Measurements from ENCODE around the gene HDAC4.
A peak's percentile ranks its signal among the peaks of the same experiment; 100 is the strongest.

The HDAC4 gene

GRCh38 chr2:239326831-239327535 is 73.8 kb downstream of the HDAC4 start:
- DNase-seq = no peak

DNA sequence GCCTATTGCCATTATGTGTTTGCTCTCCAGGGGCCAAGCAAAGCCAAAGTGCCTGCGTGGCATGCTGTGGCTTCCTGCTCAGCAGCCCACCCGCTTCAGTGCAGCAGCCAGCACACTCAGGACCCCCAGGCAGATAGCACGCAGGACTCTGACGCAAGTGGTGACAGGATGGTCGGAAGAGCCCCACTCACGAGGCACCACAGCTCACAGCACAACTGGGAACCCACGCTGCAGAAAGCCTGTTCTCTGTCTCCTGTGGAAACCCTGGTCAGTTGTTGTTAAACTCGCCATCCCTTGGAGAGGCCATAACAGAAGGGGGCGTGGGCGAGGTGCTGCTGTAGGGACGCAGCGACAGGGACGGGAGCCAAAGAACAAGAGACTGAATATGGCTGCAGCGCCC is 76.4 kb downstream of the HDAC4 start:
- DNase-seq = no peak

DNA sequence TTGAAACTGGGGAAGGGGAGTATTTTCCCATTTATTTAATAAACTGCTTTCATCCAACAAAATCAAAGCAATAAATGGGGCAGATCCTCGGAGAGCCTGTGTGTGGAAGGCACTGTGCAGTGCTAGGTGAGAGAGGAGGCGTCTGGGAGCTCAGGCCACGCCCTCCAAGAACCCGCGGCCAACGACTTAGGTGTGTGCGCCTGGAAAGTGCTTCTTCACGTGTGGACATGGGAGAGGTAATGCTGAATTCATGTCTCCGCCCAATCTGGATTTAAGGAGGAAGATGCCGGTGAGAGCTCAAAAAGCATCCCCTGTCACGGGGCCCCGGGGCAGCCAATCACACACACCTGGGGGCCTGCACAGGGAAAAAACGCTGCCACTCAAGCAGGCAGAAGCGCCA is 77.4 kb downstream of the HDAC4 start:
- DNase-seq = no peak

- peak; percentile 27 to 46 (median 27) for DNase-seq
Measured at GRCh38 chr2:239322416-239323086, 78.3 kb downstream of the HDAC4 start.

- peak; percentile 42 to 54 (median 52) for DNase-seq
Measured at GRCh38 chr2:239321596-239322415, 79.0 kb downstream of the HDAC4 start.

DNA sequence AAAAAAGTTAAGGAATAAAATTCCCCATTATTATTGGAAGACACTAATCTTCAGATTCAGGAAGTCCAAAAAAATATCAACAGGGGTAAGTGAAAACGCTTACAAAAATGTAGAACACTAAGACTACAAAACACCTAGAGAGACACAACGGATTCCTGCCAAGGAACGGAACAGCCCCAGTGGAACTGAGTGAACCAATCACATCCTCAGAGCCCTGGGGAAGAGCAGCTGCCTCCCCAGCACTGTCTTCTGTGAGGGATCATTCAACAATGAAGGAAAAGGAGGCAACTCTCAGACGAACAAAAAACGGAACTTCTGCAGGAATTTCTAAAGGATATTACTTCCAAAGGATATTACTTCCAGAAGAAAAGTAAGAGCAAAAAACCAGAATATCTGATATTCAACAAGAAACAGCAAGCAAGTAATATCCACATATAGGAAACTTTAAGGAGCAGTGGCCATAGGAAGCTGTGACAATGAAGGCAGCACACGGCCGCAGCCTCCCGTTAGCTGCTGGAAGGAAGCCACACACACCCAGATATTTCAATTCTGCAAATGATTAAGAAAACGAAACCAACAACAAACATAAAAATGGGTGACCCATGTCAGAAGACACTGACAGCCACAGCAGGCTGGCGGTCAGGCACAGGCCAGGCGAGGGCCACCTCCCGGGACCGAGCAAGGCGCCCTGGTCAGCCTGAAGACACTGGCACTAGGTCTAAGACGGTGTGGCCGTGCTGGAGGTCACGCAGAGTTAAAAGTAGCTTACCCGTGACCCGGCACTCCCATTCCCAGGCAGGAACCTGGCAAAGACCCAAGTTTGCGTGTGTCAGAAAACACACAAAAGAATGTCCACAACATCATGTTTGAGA is 81.8 kb downstream of the HDAC4 start:
- DNase-seq = peak; percentile 24 to 64 (median 46)

- DNase-seq = no peak
Measured at GRCh38 chr2:239318151-239318611, 82.6 kb downstream of the HDAC4 start.

DNA sequence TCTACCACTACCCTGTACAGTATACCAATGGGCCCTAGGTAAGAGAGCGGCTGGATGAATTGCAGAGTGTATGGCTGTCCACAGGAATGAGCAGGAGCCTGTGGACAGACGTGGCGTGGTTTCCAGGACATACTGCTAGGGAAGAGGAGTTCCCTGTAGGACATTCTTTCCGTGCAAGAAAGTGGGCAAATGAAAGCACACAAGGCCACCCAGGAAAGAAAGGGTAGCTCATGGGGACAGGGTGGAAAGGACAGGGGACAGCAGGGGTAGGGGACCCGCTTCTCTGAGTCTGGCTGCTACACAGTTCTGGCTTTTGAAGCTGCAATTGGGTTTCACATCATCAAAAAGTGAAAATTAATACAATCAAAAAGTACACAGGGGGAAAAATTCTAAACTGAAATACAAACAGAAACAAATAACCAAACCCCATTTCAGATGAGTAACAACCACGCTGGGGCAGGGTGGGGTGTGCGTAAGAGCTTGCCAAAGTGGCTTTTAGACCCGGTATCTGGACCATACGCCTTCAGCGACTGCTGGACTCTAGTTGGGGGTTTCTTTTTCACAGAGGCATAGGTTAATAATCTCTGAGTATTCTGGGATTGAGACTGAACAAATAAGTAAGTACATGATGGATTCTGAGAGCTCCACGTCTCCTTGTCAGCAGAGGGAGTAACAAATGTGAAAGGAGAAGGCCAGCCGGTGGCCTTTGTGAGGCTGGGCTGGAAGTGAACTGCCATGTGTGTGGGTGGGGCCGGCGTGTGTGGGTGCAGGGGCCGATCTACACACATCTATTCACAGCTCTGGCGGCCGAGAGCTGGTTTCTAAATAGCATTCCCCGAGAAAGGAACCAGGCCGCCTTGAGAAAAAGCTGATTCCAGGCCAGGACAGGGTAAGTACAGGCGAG is 84.0 kb downstream of the HDAC4 start:
- peak; percentile 54 to 58 (median 56) for DNase-seq

GRCh38 chr2:239315308-239315707 is 85.5 kb downstream of the HDAC4 start:
- DNase-seq = no peak

GRCh38 chr2:239313776-239314175 is 87.0 kb downstream of the HDAC4 start:
- no peak for DNase-seq

- DNase-seq = no peak
Measured at GRCh38 chr2:239312741-239313667, 87.8 kb downstream of the HDAC4 start.

GRCh38 chr2:239312081-239312511 is 88.7 kb downstream of the HDAC4 start:
- DNase-seq = peak; percentile 17 to 30 (median 24)

GRCh38 chr2:239311132-239312040 is 89.4 kb downstream of the HDAC4 start:
- peak; percentile 24 to 69 (median 35) for DNase-seq

- no peak for DNase-seq
Measured at GRCh38 chr2:239310401-239311061, 90.3 kb downstream of the HDAC4 start.

- DNase-seq = no peak
Measured at GRCh38 chr2:239309398-239310245, 91.2 kb downstream of the HDAC4 start.

GRCh38 chr2:239308661-239309397 is 92.0 kb downstream of the HDAC4 start:
- peak in 2 of 3 donors; percentile 29 to 31 for DNase-seq

Data from suppressor macrophage treated with lipopolysaccharide for 1 hour (primary cell).